CD4-positive, alpha-beta T cell treated with Interferon alpha-2 for 1 hour (primary cell): ENCODE data around the gene GHITM.
A peak's percentile ranks its signal among the peaks of the same experiment; 100 is the strongest.
"Not testable (repeated sequence)": the region's sequence is repeated elsewhere in the genome, so short reads cannot be mapped to it uniquely, and the experiment has no call there.

Experiments
- DNase-seq, 2 donors: peaks; one replicate each; pipeline ENCODE4 v3.0.0-alpha.2; 2020 to 2022

GHITM gene, protein sequence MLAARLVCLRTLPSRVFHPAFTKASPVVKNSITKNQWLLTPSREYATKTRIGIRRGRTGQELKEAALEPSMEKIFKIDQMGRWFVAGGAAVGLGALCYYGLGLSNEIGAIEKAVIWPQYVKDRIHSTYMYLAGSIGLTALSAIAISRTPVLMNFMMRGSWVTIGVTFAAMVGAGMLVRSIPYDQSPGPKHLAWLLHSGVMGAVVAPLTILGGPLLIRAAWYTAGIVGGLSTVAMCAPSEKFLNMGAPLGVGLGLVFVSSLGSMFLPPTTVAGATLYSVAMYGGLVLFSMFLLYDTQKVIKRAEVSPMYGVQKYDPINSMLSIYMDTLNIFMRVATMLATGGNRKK

DNA sequence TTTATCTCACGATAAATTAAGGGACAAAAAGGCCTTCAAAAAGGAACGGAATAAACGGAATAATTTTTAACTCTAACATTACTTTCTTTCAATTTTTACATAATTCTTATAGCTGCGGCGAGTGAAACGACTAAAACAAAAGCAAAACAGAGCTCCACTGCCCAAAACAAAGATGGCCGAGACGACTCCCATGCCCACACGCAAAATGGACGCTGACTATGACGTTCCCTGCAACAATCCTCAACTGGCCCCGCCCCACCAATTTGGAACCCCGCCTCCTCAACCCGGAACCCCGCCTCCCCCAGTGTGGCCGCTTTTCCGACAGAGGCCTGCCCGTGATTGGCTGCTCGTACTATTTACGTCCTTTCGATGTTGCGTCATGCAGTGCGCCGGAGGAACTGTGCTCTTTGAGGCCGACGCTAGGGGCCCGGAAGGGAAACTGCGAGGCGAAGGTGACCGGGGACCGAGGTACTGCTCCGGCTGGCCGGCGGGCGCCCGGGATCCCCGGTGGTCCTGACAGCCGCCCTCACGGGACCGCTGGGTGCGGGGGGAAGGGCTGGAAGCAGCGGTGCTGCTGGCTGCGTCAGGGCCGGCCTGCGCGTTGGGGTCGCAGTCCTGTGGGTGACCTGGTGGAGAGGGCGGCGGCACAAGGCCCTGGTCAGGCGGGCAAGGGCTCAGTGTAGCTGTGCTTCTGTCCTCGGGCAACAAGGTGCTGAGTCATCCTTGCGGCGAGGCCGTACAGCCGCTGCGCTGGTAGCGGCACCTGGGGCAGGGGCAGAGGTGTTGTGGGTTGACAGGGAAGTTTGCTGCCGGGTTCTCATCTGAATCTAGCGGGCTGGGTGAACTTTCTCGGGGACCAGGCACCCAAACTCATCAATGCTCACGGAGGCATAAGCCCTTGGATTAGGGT is at the start of gene GHITM:
Gene GHITM, plus strand, starts transcription at position 384 of the 910 bp plus-strand sequence. CDS start 1,992 bp downstream, outside the sequence.
- DNase-seq, result peak; percentile 99 to 100

- no peak for DNase-seq
Measured at GRCh38 chr10:84095811-84096497, 43.4 kb upstream of the GHITM start.

- no peak for DNase-seq
Measured at GRCh38 chr10:84097787-84098353, 41.4 kb upstream of the GHITM start.

GRCh38 chr10:84098667-84099066 is 40.6 kb upstream of the GHITM start:
- DNase-seq, result no peak

DNA sequence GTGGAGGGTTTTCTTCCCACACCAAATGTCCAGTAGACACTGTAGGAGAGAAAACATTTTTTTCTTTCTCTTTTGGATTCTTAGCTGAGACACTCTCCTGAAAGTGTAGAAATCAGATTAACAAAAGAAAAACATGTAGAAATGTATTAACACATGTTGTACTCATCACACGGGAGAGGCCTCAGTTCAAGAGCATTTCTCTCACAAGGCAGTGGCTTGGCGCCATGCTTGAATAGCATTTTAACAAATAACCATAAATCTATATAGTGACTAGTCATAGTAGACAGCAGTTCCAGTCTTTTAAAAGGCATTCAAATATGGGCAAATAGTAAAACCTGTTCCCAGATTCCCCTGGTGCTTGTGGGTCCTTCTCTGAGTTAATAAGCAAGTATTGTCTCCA is 38.3 kb upstream of the GHITM start:
- no peak for DNase-seq

DNA sequence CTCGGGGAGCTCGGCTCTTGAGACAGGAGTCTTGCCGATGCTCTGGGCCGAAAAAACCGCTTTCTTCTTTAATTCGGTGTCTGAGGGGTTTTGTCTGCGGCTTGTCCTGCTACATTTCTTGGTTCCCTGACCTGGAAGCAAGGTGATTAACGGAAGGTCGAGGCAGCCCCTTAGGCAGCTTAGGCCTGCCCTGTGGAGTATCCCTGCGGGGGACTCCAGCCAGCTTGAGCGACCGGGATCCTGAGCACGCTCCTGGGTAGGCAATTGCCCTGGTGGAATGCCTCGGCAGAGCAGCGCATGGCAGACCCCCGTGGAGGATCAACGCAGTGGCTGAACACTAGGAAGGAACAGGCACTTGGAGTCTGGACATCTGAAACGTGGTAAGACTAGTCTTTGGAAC is 30.5 kb upstream of the GHITM start:
- DNase-seq, result no peak

DNA sequence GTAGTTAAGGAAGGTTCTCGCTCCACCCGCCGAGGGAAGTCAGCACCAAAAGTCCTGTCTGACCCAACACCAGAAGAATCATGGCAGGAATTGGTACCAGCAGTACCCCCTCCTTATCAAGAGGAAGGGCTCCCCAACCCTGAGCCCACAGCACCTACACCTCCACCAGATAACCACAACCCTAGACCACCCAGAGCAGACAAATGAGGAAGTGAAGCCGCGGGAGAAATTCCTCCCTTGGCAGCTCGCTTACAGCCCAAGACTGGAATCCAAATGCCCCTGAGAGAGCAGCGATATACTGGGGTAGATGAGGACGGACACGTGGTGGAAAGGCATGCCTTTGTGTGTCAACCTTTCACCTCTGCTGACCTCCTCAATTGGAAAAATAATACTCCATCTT is 29.5 kb upstream of the GHITM start:
- not testable (repeated sequence) for DNase-seq

- not testable (repeated sequence) for DNase-seq
Measured at GRCh38 chr10:84113468-84113867, 25.8 kb upstream of the GHITM start.

DNA sequence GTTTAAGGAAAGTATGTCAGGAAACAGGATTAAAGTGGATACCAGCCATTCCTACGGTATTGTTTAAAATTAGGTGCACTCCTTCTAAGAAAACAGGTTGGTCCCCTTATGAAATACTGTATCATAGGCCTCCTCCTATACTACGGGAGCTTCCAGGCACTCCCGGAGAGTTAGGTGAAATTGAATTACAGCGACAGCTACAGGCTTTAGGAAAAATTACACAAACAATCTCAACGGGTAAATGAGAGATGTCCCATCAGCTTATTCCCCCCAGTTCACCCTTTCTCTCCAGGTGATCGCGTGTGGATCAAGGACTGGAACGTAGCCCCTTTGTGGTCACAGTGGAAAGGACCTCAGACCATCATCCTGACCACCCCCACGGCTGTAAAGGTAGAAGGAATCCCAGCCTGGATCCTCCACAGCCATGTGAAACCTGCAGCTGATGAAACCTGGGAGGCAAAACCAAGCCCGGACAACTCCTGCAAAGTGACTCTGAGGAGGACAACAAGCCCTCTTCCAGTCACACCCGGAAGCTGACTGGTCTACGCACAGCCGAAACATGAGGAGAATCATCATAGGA is 25.1 kb upstream of the GHITM start:
- no peak for DNase-seq

DNA sequence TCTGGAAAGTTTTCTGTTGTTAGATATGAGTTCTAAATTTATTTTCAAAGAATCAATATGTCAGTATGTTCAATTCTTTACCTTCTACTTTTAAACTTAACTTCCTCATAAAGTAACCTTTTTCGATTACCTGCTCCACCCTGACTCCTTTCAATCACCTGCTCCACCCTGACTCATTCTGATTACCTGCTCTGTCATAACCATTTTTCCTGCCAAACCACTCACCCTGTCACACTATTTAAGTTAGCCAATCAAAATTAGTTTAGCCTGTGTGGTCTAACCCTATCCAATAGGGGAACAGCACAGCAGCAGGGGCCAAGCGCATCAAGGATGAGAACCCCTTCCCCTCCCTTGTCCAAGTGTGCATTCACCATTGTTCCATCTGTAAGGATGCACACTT is 22.1 kb upstream of the GHITM start:
- DNase-seq, result not testable (repeated sequence)

- DNase-seq, result no peak
Measured at GRCh38 chr10:84117686-84118394, 21.5 kb upstream of the GHITM start.

- DNase-seq, result no peak
Measured at GRCh38 chr10:84118395-84119006, 20.8 kb upstream of the GHITM start.

- DNase-seq, result no peak
Measured at GRCh38 chr10:84123362-84123761, 15.9 kb upstream of the GHITM start.

DNA sequence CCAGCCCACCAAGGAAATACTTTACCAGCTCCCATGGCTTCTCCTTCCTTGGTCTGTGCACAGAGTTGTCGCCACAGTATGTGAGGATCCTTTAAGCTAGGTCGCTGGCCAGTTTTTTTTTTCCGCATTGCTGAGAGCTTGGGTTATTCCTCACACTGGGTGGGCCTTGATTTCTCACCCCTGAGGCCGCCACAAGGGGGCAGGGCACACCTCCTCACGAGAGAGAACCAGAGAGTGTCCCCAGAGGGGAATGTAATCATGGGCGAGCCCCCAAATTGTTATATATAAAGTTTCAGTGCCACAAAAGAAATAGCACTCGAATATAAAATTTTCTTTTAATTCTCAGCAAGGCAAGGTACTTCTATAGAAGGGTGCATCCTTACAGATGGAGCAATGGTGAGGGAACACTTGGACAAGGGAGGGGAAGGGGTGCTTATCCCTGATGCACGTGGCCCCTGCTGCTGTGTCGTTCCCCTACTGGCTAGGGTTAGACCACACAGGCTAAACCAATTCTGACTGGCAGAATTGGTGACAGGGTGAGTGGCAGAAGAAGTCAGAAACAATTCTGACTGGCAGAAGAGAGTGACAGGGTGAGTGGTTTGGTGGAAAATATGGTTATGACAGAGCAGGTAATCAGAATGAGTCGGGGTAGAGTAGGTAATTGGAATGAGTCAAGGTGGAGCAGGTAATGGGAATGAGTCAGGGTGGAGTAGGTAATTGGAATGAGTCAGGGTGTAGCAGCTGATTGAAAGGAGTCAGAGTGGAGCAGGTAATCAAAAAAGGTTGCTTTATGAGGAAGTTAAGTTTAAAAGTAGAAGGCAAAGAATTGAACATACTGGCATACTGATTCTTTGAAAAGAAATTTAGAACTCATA is 13.2 kb upstream of the GHITM start:
- not testable (repeated sequence) for DNase-seq

DNA sequence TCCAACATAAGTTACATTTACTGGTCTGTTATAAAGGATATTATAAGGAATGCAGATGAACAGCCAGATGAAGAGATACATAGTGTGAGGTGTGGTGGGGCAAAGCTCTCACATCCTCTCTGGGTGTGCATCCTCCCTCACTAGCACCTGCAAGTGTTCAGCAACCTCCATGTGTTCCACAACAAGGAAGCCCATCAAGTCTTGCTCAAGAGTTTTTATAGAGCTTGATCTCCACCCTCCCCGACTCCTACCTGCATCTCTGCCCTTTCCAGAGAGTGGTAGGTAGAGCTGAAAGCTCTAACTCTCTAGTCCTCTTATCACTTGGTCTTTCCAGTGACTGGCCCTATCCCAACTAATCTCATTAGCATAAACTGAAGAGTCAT is 12.5 kb upstream of the GHITM start:
- DNase-seq, result no peak

DNA sequence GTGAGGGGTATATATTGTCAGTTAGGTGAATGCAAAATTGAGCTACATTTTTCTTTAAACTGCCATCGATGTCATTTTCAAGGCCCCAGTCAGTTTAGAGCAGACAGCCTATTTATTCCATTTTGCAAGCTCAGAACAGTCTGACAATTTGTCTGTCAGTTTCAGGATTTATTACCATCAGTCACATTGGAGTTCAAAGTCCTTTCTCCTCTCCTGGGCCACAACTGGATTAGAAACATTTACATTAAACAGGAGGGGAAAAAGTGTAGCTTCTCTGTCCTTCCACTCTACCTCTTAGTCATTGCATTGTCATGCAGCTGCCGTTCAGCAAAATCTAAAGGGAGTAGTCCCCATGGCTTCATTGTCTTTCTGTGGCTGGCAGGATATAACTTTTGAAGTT is 3.5 kb upstream of the GHITM start:
- DNase-seq, result no peak

GRCh38 chr10:84137811-84138210 is 1.5 kb upstream of the GHITM start:
- DNase-seq, result no peak

GRCh38 chr10:84138478-84139125 is 707 bp upstream of the GHITM start:
- peak; percentile 28 to 78 for DNase-seq

DNA sequence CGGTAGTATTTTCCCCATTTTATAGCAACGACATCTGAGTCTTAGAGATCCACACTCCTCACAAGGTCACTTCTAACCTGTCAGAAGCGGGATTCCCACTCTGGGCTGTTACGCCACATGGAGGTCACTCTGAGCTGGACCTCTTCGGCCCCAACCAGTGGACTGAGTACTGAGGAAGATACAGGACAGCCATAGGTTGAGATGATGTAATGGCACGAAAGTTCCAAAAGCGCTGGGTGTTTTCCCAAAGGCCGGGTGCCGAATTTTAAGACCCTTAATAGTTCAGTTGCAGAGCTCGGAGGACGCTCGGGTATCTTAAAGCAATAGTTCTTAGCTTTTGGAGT is 699 bp downstream of the GHITM start:
- no peak for DNase-seq

GRCh38 chr10:84147347-84147746 is 8.0 kb downstream of the GHITM start:
- no peak for DNase-seq
